B cell (primary cell): ENCODE data around the gene KLF11. TPM values are rescaled to one million over a fixed set of nuclear protein-coding genes. Genes with fewer than 3 reads are reported as not detected.

Experiments used
- ATAC-seq: fragments of 200-7000 bp; cut with Tn5 transposase; one replicate; pipeline ENCODE4 v1.10.0; 2021; ENCODE audit warnings: low read depth, mild to moderate bottlenecking, moderate number of reproducible peaks, moderate library complexity
- CTCF ChIA-PET: fragments of 350-600 bp; sonication (Branson Sonifier 250); formaldehyde crosslinking; loops from one replicate; lab custom pipeline; 2021; ENCODE audit warnings: antibody characterized with exemption, inconsistent platforms; lab: Charles Lee
- POLR2A ChIA-PET: fragments of 350-600 bp; sonication (Branson Sonifier 250); formaldehyde crosslinking; loops from one replicate; lab custom pipeline; 2021; ENCODE audit warnings: antibody characterized with exemption; lab: Charles Lee
- DNase-seq: peaks from one replicate; pipeline ENCODE4 v3.0.0; 2013
- H2AFZ ChIP-seq: 2 replicates; pipeline ENCODE4 v1.6.1; 2012; ENCODE audit warnings: mild to moderate bottlenecking, low read depth, low read length; ENCODE audit not compliant: insufficient read depth, poor library complexity, severe bottlenecking
- H3K27ac ChIP-seq, 2 donors: 1 replicate in 1 of 2; 2 replicates in 1 of 2; pipeline ENCODE4 v1.5.1; 2012 to 2013; ENCODE audit warnings: low read length in 2 of 2, mild to moderate bottlenecking in 2 of 2, moderate library complexity in 1 of 2
- H3K27me3 ChIP-seq, 4 experiments: fragments of 200-600 bp in 1 of 4; sonication (generic) in 1 of 4; replicated peaks in 1 of 4; 1 replicate in 2 of 4; 2 replicates in 2 of 4; pipeline versions ENCODE4 v1.6.1 to v1.7.0; 2013 to 2016; ENCODE audit warnings: low read length in 3 of 4, mild to moderate bottlenecking in 2 of 4, mixed read lengths in 1 of 4, moderate library complexity in 1 of 4; ENCODE audit not compliant: insufficient read depth in 4 of 4, control insufficient read depth in 3 of 4; ENCODE audit errors: control extremely low read depth in 1 of 4
- H3K36me3 ChIP-seq, 2 experiments: replicated peaks in 1 of 2; 1 replicate in 1 of 2; 2 replicates in 1 of 2; pipeline versions ENCODE4 v1.6.1 to v1.7.1; 2013; ENCODE audit warnings: low read length in 1 of 2; ENCODE audit not compliant: insufficient read depth in 2 of 2, control insufficient read depth in 1 of 2; ENCODE audit errors: control extremely low read depth in 1 of 2, extremely low read depth in 1 of 2
- H3K4me1 ChIP-seq, 2 donors: fragments of 200-600 bp in 1 of 2; sonication (generic) in 1 of 2; 1 replicate in 1 of 2; 2 replicates in 1 of 2; pipeline versions ENCODE4 v1.5.1 to v1.6.1; 2013 to 2017; ENCODE audit warnings: low read length in 2 of 2; ENCODE audit not compliant: control insufficient read depth in 2 of 2, insufficient read depth in 2 of 2
- H3K4me2 ChIP-seq: replicated peaks from 2 replicates; pipeline ENCODE3; 2012; ENCODE audit warnings: mild to moderate bottlenecking, low read depth, low read length; ENCODE audit not compliant: poor library complexity, severe bottlenecking
- H3K4me3 ChIP-seq, 5 experiments: fragments of 200-600 bp in 1 of 5; sonication (generic) in 1 of 5; 1 replicate in 3 of 5; 2 replicates in 2 of 5; pipeline versions ENCODE4 v1.5.1 to v1.7.0; 2011 to 2016; ENCODE audit warnings: low read length in 4 of 5, mild to moderate bottlenecking in 4 of 5, low read depth in 2 of 5, control low read depth in 1 of 5, moderate library complexity in 1 of 5; ENCODE audit not compliant: insufficient read depth in 1 of 5; ENCODE audit errors: control extremely low read depth in 1 of 5, extremely low read depth in 1 of 5
- H3K79me2 ChIP-seq: fragments of 200-600 bp; sonication (generic); one replicate; pipeline ENCODE4 v1.6.0; 2016; ENCODE audit warnings: low read length; ENCODE audit not compliant: control insufficient read depth, insufficient read depth
- H3K9ac ChIP-seq: fragments of 200-600 bp; sonication (generic); 2 replicates; pipeline ENCODE4 v1.6.1; 2017; ENCODE audit warnings: mild to moderate bottlenecking, low read length, moderate library complexity
- H3K9me3 ChIP-seq, 3 donors: one replicate each; pipeline versions ENCODE4 v1.6.1 to v1.7.1; 2013; ENCODE audit warnings: low read length in 2 of 3; ENCODE audit not compliant: control insufficient read depth in 2 of 3, insufficient read depth in 1 of 3; ENCODE audit errors: control extremely low read depth in 1 of 3
- H4K20me1 ChIP-seq: 2 replicates; pipeline ENCODE4 v1.6.0; 2012; ENCODE audit warnings: mild to moderate bottlenecking, low read length; ENCODE audit not compliant: insufficient read depth, control insufficient read depth, poor library complexity, severe bottlenecking
- H3K27ac Mint-ChIP-seq: one replicate; pipeline ENCODE4 v1.8.0; 2021; ENCODE audit warnings: mixed read lengths
- H3K27me3 Mint-ChIP-seq: one replicate; pipeline ENCODE4 v1.8.0; 2021; ENCODE audit warnings: mixed read lengths
- H3K4me1 Mint-ChIP-seq: one replicate; pipeline ENCODE4 v1.8.0; 2021; ENCODE audit warnings: mixed read lengths
- H3K4me3 Mint-ChIP-seq: one replicate; pipeline ENCODE4 v1.8.0; 2021; ENCODE audit warnings: mixed read lengths
- H3K9me3 Mint-ChIP-seq: one replicate; pipeline ENCODE4 v1.8.0; 2022; ENCODE audit warnings: mixed read lengths; ENCODE audit not compliant: insufficient read depth
- EZH2 ChIP-seq: IDR thresholded peaks from 2 replicates; pipeline ENCODE4 v1.6.1; 2012; ENCODE audit warnings: borderline replicate concordance, low read depth, mild to moderate bottlenecking, moderate library complexity, low read length; ENCODE audit not compliant: insufficient read depth, poor library complexity, severe bottlenecking
- WGBS: methylation state at CpG from one replicate; pipeline ENCODE4 v1.1.5; 2013; ENCODE audit warnings: missing lambda C conversion rate; ENCODE audit not compliant: insufficient coverage; 5-methylcytosine and 5-hydroxymethylcytosine counted together
- intact Hi-C: fragments of 100-400 bp; cut with micrococcal nuclease; formaldehyde crosslinking; loops from one replicate; pipeline ENCODE4 v1.10.0; 2022
- polyA plus RNA-seq: library from polyadenylated mRNA; depleted of rRNA; stranded (reverse); fragments of >200 nt; gene quantifications from 2 replicates; pipeline ENCODE4 v1.2.3, GENCODE V29; 2012
- total RNA-seq, 2 donors: library from RNA; stranded (reverse); fragments of 120-200 nt in 1 of 2; gene quantifications; 1 replicate in 1 of 2; 2 replicates in 1 of 2; pipeline versions ENCODE4 v1.2.3 to v1.2.4, GENCODE V29; 2013 to 2022
- TF ChIP-seq, protein P1 (sequence below): fragments of 200-600 bp; IDR thresholded peaks from one replicate; pipeline ENCODE4 v1.8.0; 2022; ENCODE audit warnings: antibody characterized with exemption, mild to moderate bottlenecking

KLF11 gene
- total and polyA plus RNA-seq, 2 donors (not counting 1 experiment from before 2014, with no cell fraction given) = 20.8 to 48.4 TPM

DNA sequence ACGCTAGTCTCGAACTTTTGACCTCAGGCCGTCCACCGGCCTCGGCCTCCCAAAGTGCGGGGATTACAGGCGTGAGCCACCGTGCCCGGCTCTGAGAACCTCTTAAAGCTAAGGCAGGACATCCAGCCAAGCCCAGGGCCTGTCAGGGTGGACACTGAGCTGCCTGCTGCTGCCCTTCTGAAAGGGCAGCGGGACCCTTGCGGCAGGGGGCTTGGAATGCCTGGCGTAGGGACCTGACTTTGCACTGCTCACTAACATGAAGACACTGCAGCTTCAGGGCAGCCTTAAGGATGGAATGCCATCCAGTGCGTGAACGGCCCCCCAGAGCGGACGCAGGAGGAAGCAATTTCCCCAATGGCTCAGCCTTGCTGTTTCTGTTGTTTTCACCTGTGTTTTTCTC, 27.8 kb downstream of the KLF11 start:
- ChIA-PET CTCF (interaction anchor here (0.7 to 13.0 kb wide), 13 partner anchors 8 to 598 kb away, joined by 3 to 220 read pairs (median 4); partner anchors contain the start of genes KLF11 and RRM2), POLR2A (no interaction called here)
- Histone ChIP-seq H2AFZ (no peak overlapping the region), H3K4me3 (no peak overlapping the region), H3K27ac (no peak overlapping the region), H3K9me3 (peaks cover 2 to 3% (median 3%) of the 10 kb centered on the region in 3 donors), H3K4me2 (no peak overlapping the region), H3K4me1 (peaks cover 0 to 6% of the 10 kb centered on the region in 2 donors), H3K79me2 (no peaks in the 10 kb centered on the region), H3K27me3 (peaks cover 0 to 19% (median 11%) of the 10 kb centered on the region in 4 experiments), H4K20me1 (no peaks in the 10 kb centered on the region), H3K9ac (no peak overlapping the region), H3K36me3 (no peaks in the 10 kb centered on the region)
- intact Hi-C loops = no loop called here
- no peak for TF ChIP-seq EZH2
- TF ChIP-seq, protein P1, sequence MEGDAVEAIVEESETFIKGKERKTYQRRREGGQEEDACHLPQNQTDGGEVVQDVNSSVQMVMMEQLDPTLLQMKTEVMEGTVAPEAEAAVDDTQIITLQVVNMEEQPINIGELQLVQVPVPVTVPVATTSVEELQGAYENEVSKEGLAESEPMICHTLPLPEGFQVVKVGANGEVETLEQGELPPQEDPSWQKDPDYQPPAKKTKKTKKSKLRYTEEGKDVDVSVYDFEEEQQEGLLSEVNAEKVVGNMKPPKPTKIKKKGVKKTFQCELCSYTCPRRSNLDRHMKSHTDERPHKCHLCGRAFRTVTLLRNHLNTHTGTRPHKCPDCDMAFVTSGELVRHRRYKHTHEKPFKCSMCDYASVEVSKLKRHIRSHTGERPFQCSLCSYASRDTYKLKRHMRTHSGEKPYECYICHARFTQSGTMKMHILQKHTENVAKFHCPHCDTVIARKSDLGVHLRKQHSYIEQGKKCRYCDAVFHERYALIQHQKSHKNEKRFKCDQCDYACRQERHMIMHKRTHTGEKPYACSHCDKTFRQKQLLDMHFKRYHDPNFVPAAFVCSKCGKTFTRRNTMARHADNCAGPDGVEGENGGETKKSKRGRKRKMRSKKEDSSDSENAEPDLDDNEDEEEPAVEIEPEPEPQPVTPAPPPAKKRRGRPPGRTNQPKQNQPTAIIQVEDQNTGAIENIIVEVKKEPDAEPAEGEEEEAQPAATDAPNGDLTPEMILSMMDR = no peak
- DNase-seq (no peak), ATAC-seq (no peak)
- Mint-ChIP-seq H3K4me1 (peaks cover 4% of the 10 kb centered on the region), H3K27ac (no peak overlapping the region), H3K4me3 (no peak overlapping the region), H3K27me3 (peaks cover 27% of the 10 kb centered on the region), H3K9me3 (peaks cover 4% of the 10 kb centered on the region)
- WGBS = 96% methylated on average over 16 of the region's 16 CpGs

DNA sequence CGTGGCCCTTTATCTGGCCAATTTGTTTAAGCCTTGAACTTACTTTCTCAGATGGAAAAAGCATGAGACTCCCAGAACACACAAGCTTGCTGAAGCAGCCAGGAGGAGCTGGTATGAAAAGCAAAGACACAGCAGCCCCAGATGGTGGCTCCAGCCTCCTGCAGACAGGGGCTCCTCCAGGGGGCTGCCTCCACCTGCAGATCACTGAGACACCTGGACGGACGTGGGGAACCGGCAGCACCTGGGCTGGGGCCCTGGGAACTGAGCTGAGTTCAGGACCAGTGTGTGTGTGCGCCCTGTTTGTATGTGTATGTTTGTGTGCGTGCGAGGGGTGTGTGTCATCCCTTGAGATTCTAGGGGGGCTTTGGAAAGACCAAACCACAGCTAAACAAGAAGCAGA, 28.2 kb downstream of the KLF11 start:
- Mint-ChIP-seq H3K9me3 (peaks cover 4% of the 10 kb centered on the region), H3K4me1 (peaks cover 4% of the 10 kb centered on the region), H3K4me3 (no peak overlapping the region), H3K27me3 (peaks cover 31% of the 10 kb centered on the region), H3K27ac (no peak overlapping the region)
- H3K27me3 ChIP-seq = peaks cover 0 to 23% (median 15%) of the 10 kb centered on the region in 4 experiments
- TF ChIP-seq, protein P1 = no peak
- no peak for TF ChIP-seq EZH2
- H3K36me3 ChIP-seq = no peaks in the 10 kb centered on the region
- no peak overlapping the region for H3K27ac ChIP-seq
- 75% methylated on average over 3 of the region's 7 CpGs for WGBS
- ChIA-PET POLR2A (no interaction called here), CTCF (interaction anchor here (0.7 to 13.0 kb wide), 23 partner anchors 9 to 598 kb away, joined by 3 to 220 read pairs (median 8); partner anchors contain the start of genes KLF11 and RRM2)
- no peak for DNase-seq
- H3K9me3 ChIP-seq = peaks cover 2 to 3% (median 3%) of the 10 kb centered on the region in 3 donors
- no peak overlapping the region for H3K4me3 ChIP-seq
- peaks cover 0 to 6% of the 10 kb centered on the region in 2 donors for H3K4me1 ChIP-seq
- H3K79me2 ChIP-seq = no peaks in the 10 kb centered on the region
- no peak overlapping the region for H2AFZ ChIP-seq
- H3K4me2 ChIP-seq = no peak overlapping the region
- intact Hi-C loops = no loop called here
- no peak overlapping the region for H3K9ac ChIP-seq
- no peaks in the 10 kb centered on the region for H4K20me1 ChIP-seq
- no peak for ATAC-seq
